ENCODE data around the gene SPR.

- no peak for TF ChIP-seq CTCF (IDR thresholded peaks at IDR 0.05; ENCODE audit: borderline replicate concordance, extremely low read depth, low read length, poor library complexity, severe bottlenecking)
- no peak for TF ChIP-seq EZH2 (IDR thresholded peaks at IDR 0.05; ENCODE audit: borderline replicate concordance, low read depth, low read length, severe bottlenecking)
Observed at GRCh38 chr2:72863046-72863445, 24.2 kb upstream of the SPR start.
